GOT3 (cell line): Measurements from ENCODE around the gene KNCN.

ENCODE experiments used
- DNase-seq: peaks from one replicate; lab custom pipeline; 2025; ENCODE audit warnings: mixed read lengths; lab: John Stamatoyannopoulos, UW

Gene KNCN

DNA sequence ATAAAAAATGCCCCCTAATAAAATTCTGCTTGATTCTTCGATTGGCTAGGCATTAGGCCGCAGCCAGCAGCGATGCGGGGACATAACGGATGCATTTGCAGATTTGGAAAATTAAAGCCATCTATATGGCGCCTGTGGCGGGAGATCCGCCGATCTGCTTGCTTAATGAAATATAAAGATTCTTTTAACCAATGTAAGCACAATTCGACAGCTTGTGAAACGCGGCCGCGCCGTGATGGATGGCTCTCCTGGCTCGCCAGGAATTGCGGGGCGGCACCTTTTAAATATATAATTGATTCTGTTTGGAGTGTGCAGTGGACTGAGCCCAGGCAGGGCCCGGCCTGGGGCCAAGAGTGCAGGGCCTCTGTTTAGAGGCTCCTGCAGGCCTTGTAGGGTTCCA, 53.8 kb downstream of the KNCN start:
- DNase-seq = no peak

GRCh38 chr1:46497020-46497419, 54.4 kb downstream of the KNCN start:
- DNase-seq = no peak

- DNase-seq = no peak
These were observed 54.9 kb downstream of the KNCN start for GRCh38 chr1:46496505-46496904.

- DNase-seq = no peak
These were observed 55.7 kb downstream of the KNCN start for GRCh38 chr1:46495778-46496177.
